Right lung (tissue), 5 donors: Measurements from ENCODE around the gene TTC31. TPM values are rescaled to one million over a fixed set of nuclear protein-coding genes. Genes with fewer than 3 reads are reported as not detected.
"Not testable (repeated sequence)": the region's sequence is repeated elsewhere in the genome, so short reads cannot be mapped to it uniquely, and the experiment has no call there.

Experiments
- DNase-seq, 2 donors: peaks; one replicate each; pipeline ENCODE4 v3.0.0-alpha.2; 2013
- polyA plus RNA-seq, 5 donors: library from polyadenylated mRNA; unstranded; fragments of 120-200 nt; gene quantifications; one replicate each; pipeline versions ENCODE4 v1.2.1 to v1.2.3, GENCODE V29; 2013; ENCODE audit warnings: inconsistent platforms in 1 of 5, low replicate concordance in 1 of 5; ENCODE audit not compliant: insufficient read length in 5 of 5, insufficient read depth in 1 of 5

TTC31 gene
- polyA plus RNA-seq, 5 donors, result 32.8 to 38.1 (median 35.6) TPM

DNA sequence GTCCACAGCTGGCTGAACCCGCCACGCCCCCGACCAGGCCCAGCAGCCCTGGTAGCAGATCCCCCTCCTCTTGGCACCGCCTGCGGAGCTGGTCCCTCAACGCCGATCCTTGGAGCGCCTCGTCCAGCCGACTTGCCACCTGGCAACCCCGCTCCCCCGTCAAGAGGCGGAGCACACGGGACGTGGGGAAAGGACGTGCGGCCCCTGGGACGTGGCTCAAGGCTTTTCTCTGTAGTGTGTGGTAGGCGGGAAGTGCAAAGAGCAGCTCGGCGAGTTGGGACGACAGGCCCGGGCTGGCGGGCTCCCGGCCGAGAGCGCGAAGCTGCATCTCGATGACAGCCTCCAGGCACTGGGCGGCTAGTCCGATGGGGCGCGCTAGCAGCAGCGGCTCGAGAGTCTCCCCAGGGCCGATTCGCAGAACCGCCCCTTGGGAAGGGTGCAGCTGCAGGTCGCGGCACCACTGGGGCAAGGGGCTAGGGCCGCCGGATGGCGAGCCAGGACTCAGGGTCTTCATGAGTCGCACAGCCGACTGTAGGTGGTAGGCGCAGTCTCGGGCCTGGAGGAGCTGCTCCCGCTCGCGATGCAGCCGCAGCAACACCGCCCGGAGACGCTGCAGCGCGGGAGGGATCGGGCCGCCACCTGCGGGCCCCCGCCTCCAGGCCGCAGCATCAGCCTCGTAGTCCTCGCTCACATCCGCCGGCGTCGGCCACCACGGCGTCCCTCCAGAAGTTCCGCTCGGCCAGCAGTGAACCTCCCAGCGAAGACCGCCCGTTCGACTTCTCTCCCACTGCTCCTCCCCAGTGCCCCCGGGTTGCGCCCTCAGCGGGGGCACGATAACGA lies 700 bp upstream of the TTC31 start:
- DNase-seq, result no peak

DNA sequence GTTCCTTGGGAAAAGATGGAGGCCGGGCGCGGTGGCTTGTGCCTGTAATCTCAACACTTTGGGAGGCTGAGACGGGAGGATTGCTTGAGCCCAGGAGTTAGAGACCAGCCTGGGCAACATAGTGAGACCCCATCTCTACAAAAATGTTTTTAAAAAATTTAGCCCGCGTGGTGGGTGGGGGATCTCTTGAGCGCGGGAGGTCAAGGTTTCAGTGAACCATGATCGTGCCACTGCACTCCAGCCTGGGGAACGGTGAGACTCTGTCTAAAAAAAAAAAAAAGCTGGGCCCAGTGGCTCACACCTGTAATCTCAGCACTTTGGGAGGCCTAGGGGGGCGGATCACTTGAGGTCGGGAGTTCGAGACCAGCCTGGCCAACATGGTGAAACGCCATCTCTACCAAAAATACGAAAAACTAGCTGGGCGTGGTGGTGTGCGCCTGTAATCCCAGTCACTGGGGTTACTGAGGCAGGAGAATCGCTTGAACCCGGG lies 839 bp downstream of the TTC31 start:
- not testable (repeated sequence) for DNase-seq

DNA sequence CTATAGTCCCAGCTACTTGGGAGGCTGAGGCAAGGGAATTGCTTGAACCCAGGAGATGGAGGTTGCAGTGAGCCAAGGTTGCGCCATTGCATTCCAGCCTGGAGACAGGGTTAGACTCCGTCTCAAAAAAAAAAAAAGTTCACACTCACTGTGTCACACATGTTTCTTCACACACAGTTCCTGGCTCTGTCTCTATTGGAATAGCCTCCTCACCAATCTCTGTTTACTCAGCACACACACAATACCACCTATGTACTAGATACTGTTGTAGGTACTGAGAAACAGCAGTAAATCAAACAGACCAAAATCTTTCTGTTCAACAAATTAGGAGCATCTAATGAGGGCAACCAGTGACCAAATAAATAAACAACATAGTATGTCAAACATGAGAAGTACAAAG lies 3.3 kb downstream of the TTC31 start:
- DNase-seq, result no peak

DNA sequence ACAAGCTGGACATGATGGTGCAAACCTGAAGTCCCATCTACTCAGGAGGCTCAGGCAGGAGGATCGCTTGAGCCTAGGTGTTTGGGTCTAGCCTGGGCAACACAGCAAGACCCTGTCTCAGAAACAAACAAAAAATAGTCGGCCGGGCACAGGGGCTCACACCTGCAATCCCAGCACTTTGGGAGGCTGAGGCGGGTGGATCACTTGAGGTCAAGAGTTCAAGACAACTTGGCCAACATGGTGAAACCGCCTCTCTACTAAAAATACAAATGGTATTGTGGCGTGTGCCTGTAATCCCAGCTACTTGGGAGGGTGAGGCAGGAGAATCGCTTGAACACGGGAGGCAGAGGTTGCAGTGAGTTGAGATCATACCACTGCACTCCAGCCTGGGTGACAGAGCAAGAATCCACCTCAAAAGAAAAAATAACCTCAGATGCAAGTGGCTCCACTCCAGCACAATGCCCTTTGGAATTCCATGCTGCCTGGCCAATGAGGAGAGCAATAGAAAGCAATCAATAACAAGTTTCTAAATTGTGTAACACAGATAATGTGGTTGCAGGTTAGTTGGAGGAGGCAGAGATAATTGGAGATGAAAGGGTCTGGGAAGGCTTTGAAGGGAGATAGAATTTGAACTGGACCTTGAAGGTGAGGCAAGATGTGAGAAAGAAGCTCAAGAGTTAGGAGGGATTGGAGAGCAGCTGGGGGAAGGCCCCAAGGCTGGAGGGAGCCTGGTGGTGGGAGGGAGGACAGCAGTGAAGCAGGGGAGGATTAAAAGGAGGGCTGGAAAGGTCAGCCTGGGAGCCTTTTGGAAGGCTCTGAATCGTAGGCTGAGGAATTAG lies 6.0 kb downstream of the TTC31 start:
- DNase-seq, result no peak

DNA sequence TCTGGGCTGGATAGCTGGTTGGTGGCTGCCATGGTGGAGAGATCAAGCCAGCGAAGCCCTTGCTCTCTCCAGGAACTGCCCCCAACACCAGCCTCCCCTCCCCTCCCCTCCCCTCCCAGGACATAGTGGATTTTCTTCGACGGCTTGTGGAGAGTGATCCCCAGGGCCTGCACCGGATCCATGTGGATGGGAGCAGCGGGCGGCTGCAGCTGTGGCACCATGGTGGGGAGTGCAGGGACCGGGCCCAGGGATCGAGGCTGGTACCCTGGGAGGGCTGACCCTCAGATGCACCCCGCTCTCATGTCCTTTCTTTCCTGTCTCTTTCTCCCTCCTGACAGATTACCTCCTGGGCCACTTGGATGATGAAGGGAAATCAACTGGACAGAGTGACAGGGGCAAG lies 7.0 kb downstream of the TTC31 start:
- DNase-seq, result no peak

DNA sequence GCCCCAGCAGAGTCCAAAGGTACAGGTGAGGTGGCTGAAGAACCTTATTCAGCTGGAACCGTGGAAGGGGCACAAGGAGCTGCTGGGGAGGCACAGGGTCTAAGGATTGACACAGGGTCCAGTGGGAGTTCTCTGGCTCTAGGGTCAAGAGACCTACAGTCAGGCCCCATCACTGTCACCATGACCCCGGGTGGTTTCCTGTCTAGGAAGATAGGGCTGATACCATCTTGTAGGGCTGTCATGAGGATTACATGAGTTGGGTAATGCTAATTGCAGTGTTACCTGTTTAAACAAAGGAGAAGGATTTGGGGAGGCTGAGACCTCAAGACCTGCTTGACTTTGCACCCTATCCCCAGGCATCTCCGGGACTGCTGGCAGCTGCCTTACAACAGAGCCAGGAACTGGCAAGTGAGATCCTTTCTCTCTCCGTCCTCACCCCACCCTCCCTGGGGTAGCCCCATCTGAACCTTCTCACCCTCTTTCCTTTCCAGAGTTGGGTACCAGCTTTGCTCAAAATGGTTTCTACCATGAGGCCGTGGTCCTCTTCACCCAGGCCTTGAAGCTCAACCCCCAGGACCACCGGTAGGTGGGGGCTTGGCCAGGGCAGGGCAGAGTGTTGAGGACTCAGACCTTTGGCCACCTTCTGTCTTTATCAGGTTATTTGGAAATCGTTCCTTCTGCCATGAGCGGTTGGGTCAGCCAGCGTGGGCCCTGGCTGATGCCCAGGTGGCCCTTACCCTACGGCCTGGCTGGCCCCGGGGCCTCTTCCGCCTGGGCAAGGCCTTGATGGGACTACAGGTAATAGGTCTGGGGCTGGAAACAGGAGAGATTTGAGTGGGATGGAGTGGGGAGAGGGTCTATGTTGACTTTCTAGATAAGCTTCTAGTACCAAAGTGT lies 9.0 kb downstream of the TTC31 start:
- DNase-seq, result no peak

DNA sequence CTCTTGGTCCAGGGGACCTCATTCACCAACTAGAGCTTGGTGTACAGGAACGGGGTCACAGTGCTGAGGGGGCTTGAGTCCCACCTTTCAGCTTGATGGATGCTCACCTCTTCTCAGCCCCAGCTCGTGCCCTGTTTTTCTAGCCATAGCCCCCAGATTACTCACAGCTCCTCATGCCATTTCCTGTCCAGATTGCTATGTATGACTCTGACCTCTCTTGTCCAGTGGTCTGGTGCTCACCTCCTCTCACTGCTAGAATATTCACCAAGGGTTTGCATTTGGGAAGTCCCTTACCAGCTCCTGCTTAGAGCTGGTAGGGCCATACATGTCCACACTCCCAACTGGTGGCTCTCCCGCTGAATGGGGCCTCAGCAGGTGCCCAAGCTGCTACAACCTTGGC lies 10.7 kb downstream of the TTC31 start:
- DNase-seq, result no peak

DNA sequence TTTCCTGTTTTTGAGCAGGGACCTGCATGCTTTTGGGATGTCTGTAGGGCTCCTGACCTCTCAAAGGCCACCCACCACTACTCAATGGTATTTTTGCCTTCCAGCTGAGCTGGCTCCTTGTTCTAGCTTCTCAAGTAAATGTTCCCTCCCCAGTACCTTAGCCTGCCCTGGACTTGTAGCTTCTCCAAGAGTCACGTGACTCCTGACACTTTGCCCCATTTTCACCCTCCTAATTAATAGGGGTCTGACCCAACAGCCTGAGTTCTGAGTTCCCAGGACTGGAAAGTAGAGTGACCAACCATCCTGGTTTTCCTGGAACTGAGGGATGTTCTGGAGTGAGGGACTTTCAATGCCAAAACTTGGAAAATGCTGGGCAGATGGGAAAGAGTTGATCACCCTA lies 12.6 kb downstream of the TTC31 start:
- DNase-seq, result no peak

DNA sequence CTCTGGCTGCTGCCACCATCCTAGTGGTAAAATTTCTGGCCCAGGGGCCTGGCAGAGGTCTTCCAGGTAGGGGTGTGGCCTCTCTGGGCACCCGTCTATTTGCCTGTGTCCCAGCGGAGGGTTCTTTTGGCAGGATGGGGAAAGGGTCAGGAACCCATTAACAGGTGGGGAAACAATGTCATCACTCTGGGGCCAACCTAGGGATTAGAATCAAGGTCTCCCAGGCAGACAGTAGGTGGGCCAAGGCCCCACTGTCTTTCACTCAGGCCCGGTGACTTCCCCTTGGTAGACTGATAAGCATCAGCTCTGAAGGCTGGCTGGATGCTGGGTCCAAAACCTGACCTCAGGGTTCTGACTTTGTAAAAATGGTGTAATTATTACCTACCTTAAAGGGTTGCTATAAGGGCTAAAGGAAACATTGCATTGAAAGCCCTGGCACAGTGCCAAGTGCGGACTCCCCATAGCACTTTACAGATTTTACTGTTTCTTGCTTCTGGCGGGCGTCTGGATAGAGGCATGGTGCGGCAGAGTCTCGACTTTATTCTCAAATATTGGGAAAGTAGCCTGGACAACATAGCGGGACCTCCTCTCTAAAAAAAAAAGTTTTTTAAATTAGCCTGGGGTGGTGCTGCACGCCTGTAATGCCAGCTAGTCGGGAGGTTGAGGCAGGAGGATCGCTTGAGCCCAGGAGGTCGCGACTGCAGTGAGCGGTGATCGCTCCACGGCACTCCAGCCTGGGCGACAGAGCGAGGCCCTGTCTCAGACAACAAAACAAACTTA lies 14.3 kb downstream of the TTC31 start:
- DNase-seq, result no peak

DNA sequence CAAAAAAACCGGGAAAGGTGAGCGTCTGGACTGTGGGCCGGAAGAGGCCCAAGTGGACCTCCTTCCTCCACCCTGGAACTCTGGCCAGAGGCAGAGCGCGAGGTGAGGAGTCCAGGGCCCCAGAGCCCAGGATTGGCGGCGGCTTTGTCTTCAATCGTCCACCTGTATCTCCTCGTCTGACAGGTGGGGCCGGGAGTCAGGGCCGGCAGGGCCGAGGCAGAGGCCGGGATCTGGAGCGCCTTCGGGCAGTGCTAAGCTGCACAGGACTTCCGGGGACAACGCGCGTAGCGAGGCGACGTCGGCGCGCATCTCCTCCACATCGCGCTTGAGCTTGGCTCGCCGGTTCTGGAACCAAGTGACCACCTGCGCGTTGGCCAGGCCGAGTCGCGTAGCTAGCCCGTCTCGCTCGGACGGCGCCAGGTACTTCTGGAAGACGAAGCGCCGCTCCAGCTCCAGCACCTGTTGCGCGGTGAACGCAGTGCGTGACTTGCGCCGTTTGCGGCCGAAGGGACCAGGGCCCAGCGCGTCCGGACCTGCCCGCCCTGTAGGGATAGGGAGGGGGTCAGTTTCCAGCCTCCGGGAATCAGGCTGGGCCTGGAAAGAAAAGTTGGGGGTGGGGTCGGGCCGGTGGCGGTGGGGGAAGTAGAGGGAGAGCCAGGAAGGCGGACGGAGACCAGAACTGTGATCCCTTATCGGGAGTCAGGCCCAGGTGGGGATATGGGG lies 15.1 kb downstream of the TTC31 start:
- no peak for DNase-seq

DNA sequence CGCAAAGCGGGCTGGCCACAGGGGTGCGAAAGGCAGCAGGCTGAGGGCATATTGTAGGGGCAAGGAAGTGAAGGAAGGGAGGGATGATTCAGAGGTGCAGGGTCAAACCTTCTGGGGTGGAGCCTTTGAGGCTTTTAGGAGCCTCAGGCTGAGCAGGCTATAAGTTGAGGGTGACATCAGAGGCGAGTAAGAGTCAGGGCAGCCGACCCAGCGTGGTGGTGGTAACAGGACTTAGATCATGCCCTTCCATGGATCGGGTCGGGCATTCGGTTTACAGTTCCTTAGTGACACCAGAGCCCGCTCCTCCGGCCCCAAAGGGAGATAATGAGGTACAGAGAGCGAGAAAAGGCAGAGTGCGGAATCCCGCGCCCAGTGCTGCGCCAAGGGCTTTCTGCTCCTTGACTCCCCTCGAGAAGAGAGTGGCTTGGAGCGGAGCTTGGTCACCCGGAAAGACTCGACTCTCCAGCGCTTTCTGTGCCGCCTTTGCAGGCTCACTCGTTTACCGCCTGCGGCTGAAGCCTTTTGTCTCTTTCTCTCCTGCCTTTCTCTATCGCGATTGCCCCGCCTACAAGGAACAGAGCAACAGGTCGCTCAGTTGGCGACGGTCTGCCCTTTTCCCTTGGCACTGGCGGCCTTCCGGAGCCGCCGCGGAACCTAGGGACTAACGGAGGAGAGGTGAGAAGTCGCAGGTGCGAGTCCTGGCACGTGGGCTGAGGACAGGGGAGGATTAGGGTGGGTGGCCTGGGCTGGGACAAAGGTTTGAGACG lies 15.8 kb downstream of the TTC31 start:
- DNase-seq, result no peak

DNA sequence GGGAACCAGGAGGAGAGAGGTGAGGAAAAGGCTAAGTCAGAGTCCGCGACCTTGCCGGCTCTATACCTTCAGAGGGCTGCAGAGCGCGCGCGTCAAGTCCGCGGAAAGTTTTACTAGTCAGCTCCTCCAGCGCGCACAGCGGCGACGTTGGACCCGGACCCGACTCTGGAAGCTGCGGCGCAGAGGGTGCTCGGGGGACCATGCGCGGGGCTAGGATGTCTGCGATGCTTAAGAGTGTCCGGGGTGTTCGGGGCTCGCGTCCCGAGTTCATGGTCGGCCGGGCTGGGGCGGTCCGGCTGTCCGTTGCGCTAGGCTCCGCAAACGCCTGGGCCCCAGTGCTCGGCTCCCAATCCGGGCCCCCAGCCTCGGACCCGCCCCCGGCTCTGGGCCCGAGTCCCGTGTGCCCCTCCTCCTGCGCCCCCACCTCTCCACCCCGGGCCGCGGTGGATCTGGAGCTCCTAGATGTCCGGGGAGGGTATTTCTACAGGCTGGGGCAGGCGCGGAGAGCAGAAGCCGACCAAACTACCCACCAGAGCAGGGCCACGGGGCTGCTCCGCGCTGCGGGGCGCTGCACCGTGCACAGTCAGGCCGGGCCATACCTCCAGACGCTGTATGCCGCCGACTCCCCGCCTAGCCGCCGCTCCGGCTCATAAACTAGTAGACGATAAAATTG lies 16.5 kb downstream of the TTC31 start, which contains the start of gene LBX2:
LBX2 (minus strand) TSS at position 337 of the 673 bp plus-strand sequence; CDS start at position 271, 66 bp downstream.
- DNase-seq, result no peak

DNA sequence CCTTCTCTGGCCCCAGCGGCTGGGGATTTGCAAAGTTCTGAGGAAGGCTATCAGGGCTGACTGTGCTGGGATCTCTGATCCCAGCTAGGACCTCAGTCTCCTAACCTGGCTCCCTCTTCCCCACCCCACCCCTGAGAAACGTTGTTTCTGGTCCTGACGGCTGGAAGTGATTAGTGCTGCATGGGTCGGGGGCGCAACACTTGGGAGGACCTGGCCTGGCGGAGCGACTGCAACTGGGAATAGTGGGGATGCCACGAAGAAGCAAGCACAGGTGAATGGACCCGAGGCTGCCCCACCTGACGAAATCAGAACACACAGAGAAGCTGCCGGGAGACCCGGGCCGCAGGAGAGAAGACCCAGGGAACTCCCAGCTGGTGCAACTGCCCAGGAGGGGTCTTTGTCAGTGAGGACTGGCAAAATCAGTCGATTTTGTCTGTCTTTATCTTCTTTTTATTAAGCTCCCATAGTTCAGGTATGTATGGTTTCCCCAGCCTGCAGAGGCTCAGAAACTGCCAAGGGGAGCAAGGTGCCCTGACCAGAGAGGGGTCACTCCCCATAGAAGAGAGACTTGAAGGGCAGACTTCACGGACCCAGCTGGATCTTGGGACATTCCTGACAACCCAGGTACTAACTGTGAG lies 17.2 kb downstream of the TTC31 start:
- no peak for DNase-seq

DNA sequence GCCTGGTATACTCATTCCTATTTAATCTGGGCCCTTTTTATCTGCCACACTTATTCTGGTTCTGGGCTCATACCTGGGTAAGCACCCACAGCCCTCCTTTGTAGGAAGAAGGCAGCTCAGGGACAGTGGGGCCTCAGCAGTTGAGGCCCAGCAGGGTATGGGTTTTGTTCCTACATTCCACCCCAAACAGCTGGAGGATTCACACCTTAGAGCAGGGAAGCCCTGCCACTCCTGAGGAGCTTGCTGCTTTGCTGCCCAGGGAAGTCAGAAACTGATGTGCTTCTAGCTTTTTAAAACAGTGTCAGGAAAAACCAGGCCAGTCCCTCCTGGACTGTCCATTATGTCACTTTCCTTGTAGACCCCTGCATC lies 17.7 kb downstream of the TTC31 start:
- DNase-seq, result no peak

DNA sequence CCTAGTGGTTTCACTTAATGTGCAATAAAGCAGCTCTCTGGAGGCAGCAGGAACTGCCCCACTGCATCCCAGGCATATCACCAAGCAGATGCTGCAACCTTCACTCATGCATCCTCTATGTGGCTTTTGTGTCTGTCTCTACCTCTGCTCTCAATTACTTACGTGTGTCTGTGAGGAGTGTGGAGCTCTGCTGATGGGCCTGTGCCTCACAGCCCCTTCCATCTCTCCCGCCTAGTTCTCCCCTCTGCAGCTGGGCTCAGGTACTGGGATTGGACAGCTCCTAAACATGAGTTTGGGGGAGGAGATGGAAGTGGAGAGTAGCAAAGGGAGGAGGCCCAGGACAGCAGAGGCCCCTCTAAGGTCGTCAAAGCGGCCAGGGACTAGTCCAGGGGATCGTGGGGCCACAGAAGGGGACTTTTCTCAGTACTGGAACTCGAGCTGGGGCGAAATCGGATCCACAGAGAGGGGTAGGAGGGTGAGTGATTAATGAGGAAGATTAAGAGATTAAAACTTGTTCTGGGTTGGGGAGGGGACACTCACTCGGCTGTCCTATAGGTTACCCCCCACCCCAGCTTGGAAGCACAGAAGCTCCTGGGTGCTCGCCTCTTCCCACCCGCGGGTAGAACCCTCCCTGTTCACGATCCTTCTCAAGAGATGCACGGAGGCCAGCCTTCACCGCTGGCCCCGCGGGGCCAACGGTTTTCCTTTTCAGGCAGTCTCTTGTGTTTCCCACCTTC lies 18.6 kb downstream of the TTC31 start:
- no peak for DNase-seq

DNA sequence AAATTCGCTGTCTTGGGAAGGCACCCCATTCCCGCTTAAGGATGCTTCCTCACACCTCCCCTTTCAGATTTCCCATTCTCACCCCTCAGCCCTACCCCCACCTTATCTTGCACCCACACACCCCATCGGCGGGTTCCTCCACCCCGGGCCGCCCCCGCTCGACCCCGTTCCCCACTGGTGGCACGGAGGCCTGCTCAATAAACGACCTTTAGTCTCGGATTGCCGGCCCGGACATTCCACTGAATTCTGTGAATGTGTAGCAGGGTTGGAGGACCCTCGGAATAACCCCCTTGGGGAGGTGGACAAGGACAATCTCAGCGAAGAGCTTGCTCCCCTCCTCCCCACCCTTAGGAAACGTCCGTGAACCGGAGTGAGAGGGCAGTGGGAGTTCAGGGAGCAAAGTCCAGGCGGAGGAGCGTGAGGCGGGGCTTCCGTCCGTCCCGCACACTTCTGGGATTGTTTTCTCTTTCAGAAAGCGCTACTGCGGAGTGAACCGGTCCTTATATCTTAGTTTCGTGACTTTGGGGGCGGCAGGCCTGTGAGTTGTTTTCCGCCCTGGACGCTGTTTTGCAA lies 19.4 kb downstream of the TTC31 start:
- DNase-seq, result no peak
